GM12878 (cell line): Measurements from ENCODE around the gene BIRC3. TPM values are rescaled to one million over a fixed set of nuclear protein-coding genes. Genes with fewer than 3 reads are reported as not detected.

Experiments used
- ATAC-seq: fragments of 200-7000 bp; cut with Tn5 transposase; 3 replicates; pipeline ENCODE4 v1.9.1; 2020; ENCODE audit warnings: mild to moderate bottlenecking, moderate library complexity
- BruUV-seq: library from RNA; stranded (reverse); fragments of 400-500 nt; replicated peaks from 2 replicates; lab custom pipeline; 2021; lab: Mats Ljungman, UMichigan
- CTCF ChIA-PET: fragments of 300-600 bp; sonication (Branson Sonifier 250); formaldehyde crosslinking; extraction: SDS; loops from one replicate; lab custom pipeline; 2021; ENCODE audit warnings: inconsistent platforms; lab: Yijun Ruan, JAX
- POLR2A ChIA-PET: fragments of 350-600 bp; formaldehyde crosslinking; extraction: SDS; loops from one replicate; lab custom pipeline; 2021; ENCODE audit warnings: inconsistent platforms; lab: Charles Lee
- RAD21 ChIA-PET: fragments of 300-600 bp; sonication (Branson Sonifier 250); formaldehyde crosslinking; loops from one replicate; lab custom pipeline; 2023; ENCODE audit warnings: antibody characterized with exemption; ENCODE audit not compliant: unreplicated experiment; lab: Charles Lee
- SMC1A ChIA-PET: fragments of 300-600 bp; sonication (Branson Sonifier 250); formaldehyde crosslinking; loops from one replicate; lab custom pipeline; 2023; ENCODE audit not compliant: unreplicated experiment, uncharacterized antibody; lab: Charles Lee
- DNase-seq: peaks from one replicate; pipeline ENCODE4 v3.0.0-alpha.2; 2011; ENCODE audit warnings: low read depth, low spot score
- FAIRE-seq: peaks from 3 replicates; lab custom pipeline; 2011; peaks lifted over from hg19 to GRCh38; lab: Jason Lieb, UNC
- H2AFZ ChIP-seq: 2 replicates; pipeline ENCODE4 v1.6.0; 2011; ENCODE audit warnings: low read depth, low read length, control low read depth; ENCODE audit not compliant: control insufficient read depth
- H3K27ac ChIP-seq: 2 replicates; pipeline ENCODE4 v1.5.1; 2011; ENCODE audit warnings: control low read depth; ENCODE audit not compliant: control insufficient read depth, insufficient read depth
- H3K27me3 ChIP-seq, 2 experiments: replicated peaks in 1 of 2; 2 replicates each; pipeline versions ENCODE4 v1.6.0 to v1.6.1; 2011; ENCODE audit warnings: low read length in 1 of 2; ENCODE audit not compliant: control insufficient read depth in 2 of 2, insufficient read depth in 2 of 2
- H3K36me3 ChIP-seq, 2 experiments: 2 replicates each; pipeline ENCODE4 v1.5.1; 2011; ENCODE audit warnings: low read length in 1 of 2; ENCODE audit not compliant: control insufficient read depth in 2 of 2, insufficient read depth in 2 of 2
- H3K4me1 ChIP-seq: 2 replicates; pipeline ENCODE4 v1.6.1; 2011; ENCODE audit warnings: mild to moderate bottlenecking, low read length, moderate library complexity, mixed read lengths; ENCODE audit not compliant: control insufficient read depth, insufficient read depth
- H3K4me2 ChIP-seq: 2 replicates; pipeline ENCODE4 v1.6.0; 2011; ENCODE audit warnings: control low read depth; ENCODE audit not compliant: control insufficient read depth, insufficient read depth
- H3K4me3 ChIP-seq: fragments of 200-600 bp; sonication (generic); 2 replicates; pipeline ENCODE4 v1.5.1; 2016
- H3K79me2 ChIP-seq: 2 replicates; pipeline ENCODE4 v1.6.0; 2011; ENCODE audit warnings: low read length; ENCODE audit not compliant: control insufficient read depth, insufficient read depth
- H3K9ac ChIP-seq: 2 replicates; pipeline ENCODE4 v1.8.0; 2011; ENCODE audit warnings: low read length, control low read depth, mixed read lengths; ENCODE audit not compliant: control insufficient read depth, insufficient read depth
- H3K9me3 ChIP-seq: replicated peaks from 3 replicates; pipeline ENCODE4 v1.5.1; 2011; ENCODE audit warnings: mild to moderate bottlenecking, low read length; ENCODE audit not compliant: control insufficient read depth, insufficient read depth
- H4K20me1 ChIP-seq: 2 replicates; pipeline ENCODE4 v1.6.0; 2011; ENCODE audit not compliant: control insufficient read depth, insufficient read depth
- BMI1 ChIP-seq: fragments of 450-650 bp; IDR thresholded peaks from 2 replicates; pipeline ENCODE4 v1.6.1; 2016; ENCODE audit warnings: mild to moderate bottlenecking, moderate library complexity, borderline replicate concordance
- EP300 ChIP-seq, 2 experiments: fragments of 150-350 bp in 1 of 2; IDR thresholded peaks; 2 replicates each; pipeline ENCODE4 v1.6.1; 2011 to 2012; ENCODE audit warnings: low read depth in 2 of 2, low read length in 2 of 2, borderline replicate concordance in 1 of 2, improper control_type of control experiment in 1 of 2, inconsistent platforms in 1 of 2; ENCODE audit not compliant: control insufficient read depth in 1 of 2
- KDM1A ChIP-seq: fragments of 200-600 bp; sonication (generic); IDR thresholded peaks from 2 replicates; pipeline ENCODE4 v1.6.1; 2016; ENCODE audit warnings: borderline replicate concordance
- POLR2AphosphoS2 ChIP-seq: IDR thresholded peaks from 2 replicates; pipeline ENCODE4 v1.6.1; 2011; ENCODE audit warnings: low read depth, mild to moderate bottlenecking, low read length, improper control_type of control experiment, moderate library complexity
- POLR2AphosphoS5 ChIP-seq: IDR thresholded peaks from 2 replicates; pipeline ENCODE4 v1.6.1; 2011; ENCODE audit warnings: mild to moderate bottlenecking, low read length, inconsistent platforms
- RBBP5 ChIP-seq: fragments of 200-600 bp; sonication (generic); conservative IDR thresholded peaks from 2 replicates; pipeline ENCODE4 v1.6.1; 2016
- RUNX3 ChIP-seq: IDR thresholded peaks from 2 replicates; pipeline ENCODE4 v1.6.1; 2012; ENCODE audit warnings: low read length, inconsistent platforms
- TARDBP ChIP-seq: IDR thresholded peaks from 2 replicates; pipeline ENCODE4 v1.6.1; 2016; ENCODE audit warnings: borderline replicate concordance
- TCF12 ChIP-seq: IDR thresholded peaks from 2 replicates; pipeline ENCODE4 v1.6.1; 2011; ENCODE audit warnings: low read depth, mild to moderate bottlenecking, low read length
- ZNF274 ChIP-seq: IDR thresholded peaks from one replicate; pipeline ENCODE4 v1.8.0; 2011; ENCODE audit not compliant: insufficient read length, insufficient read depth
- ZNF687 ChIP-seq: fragments of 450-650 bp; IDR thresholded peaks from 2 replicates; pipeline ENCODE4 v1.6.1; 2017; ENCODE audit warnings: mild to moderate bottlenecking, moderate library complexity
- WGBS: methylation state at CpG from one replicate; pipeline ENCODE4 v1.1.6; 2016; ENCODE audit warnings: low lambda C conversion rate; ENCODE audit not compliant: insufficient replicate concordance, insufficient coverage; ENCODE audit errors: missing lambda C conversion rate; 5-methylcytosine and 5-hydroxymethylcytosine counted together
- in situ Hi-C: fragments of 300-500 bp; cut with MboI; formaldehyde crosslinking; loops from 9 replicates; pipeline ENCODE4 v1.14.3; 2018; ENCODE audit warnings: mixed read lengths
- intact Hi-C: fragments of 100-400 bp; cut with micrococcal nuclease; formaldehyde crosslinking; loops from one replicate; pipeline ENCODE4 v1.14.2; 2022; ENCODE audit not compliant: unreplicated experiment
- polyA plus RNA-seq, 11 experiments: library from polyadenylated mRNA; depleted of rRNA in 4 of 11; unstranded in 6 of 11; stranded (reverse) in 5 of 11; fragments of >200 nt; fragmentation: Nextera tagmentation in 4 of 11; fragmentation: Illumina TruSeq in 1 of 11; extraction: Ambion mirVana in 4 of 11; extraction: Trizol in 1 of 11; gene quantifications; 1 replicate in 1 of 11; 2 replicates in 10 of 11; pipeline versions ENCODE4 v1.2.1 to v1.2.3, GENCODE V29; 2011 to 2016; ENCODE audit warnings: inconsistent platforms in 2 of 11, missing spikeins in 2 of 11, low read depth in 1 of 11
- total RNA-seq, 4 experiments: library from RNA; depleted of rRNA in 3 of 4; stranded (reverse); fragments of >200 nt in 3 of 4; fragmentation: Illumina TruSeq in 1 of 4; extraction: Trizol in 1 of 4; gene quantifications; 2 replicates each; pipeline versions ENCODE4 v1.2.1 to v1.2.3, GENCODE V29; 2013 to 2021
- TF ChIP-seq, protein P1 (sequence below): IDR thresholded peaks from 2 replicates; pipeline ENCODE4 v1.6.1; 2011; ENCODE audit warnings: low read depth, mild to moderate bottlenecking, low read length, moderate library complexity, borderline replicate concordance; ENCODE audit errors: extremely low read depth

The BIRC3 gene
- total and polyA plus RNA-seq, 10 of the 15 experiments (the other 5 are each of a cell fraction or from before 2014, with no cell fraction given) = 42.1 to 351 (median 83.7) TPM

DNA sequence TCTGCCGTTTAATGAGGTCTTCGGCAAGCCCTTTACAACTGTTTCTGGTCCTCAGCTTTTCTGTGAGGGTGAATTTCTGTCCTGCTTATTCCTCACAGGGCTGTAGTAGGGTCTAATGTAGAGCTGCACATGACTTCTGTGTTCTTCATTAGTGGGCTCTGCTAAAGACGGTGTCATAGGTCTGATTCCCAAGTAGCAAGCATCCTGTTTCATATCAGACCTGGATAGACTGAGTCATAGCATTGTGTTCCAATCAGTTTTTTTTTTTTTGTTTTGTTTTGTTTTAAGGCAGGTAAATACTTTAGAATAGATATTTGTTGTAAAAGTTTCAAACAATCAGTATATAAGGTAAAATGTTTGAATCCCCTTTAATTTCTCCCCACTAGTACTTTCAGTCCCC, 65.1 kb downstream of the BIRC3 start:
- 96% methylated on average over 3 of the region's 3 CpGs for WGBS
- RAD21 ChIA-PET = interaction anchor here (0.7 to 1.5 kb wide), 3 partner anchors 8 to 232 kb away, joined by 3 read pairs; no protein-coding TSS in a partner anchor

More for the DNA sequence above, 65.1 kb downstream of the BIRC3 start:
- Histone ChIP-seq H4K20me1 (no peaks in the 10 kb centered on the region), H3K27ac (no peak overlapping the region), H3K9me3 (no peaks in the 10 kb centered on the region; the same call in 2 of the 3 replicates), H2AFZ (no peak overlapping the region), H3K4me3 (no peak overlapping the region), H3K36me3 (peaks cover 4 to 9% of the 10 kb centered on the region in 2 experiments; a peak in 3 of 4 replicates), H3K9ac (no peak overlapping the region), H3K27me3 (no peaks in the 10 kb centered on the region), H3K4me1 (no peaks in the 10 kb centered on the region), H3K79me2 (no peaks in the 10 kb centered on the region), H3K4me2 (no peak overlapping the region)
- no peak for FAIRE-seq
- in situ Hi-C loops = loop anchor here (25.0 kb wide), 1 partner anchor 105 kb away; no protein-coding TSS in a partner anchor
- intact Hi-C loops = no loop called here
- CTCF ChIA-PET = interaction anchor here (1.3 to 4.0 kb wide), 4 partner anchors 8 to 284 kb away, joined by 4 to 16 read pairs (median 8); no protein-coding TSS in a partner anchor
- TF ChIP-seq RBBP5 (no peak), EP300 (IDR thresholded peaks at IDR 0.05; ENCODE audit: borderline replicate concordance in 1 of 2, control insufficient read depth in 1 of 2, low read depth in 2 of 2, low read length in 2 of 2) (no peak), ZNF274 (no peak), KDM1A (no peak), POLR2AphosphoS5 (no peak), ZNF687 (no peak), BMI1 (no peak), TARDBP (no peak), RUNX3 (no peak), TCF12 (no peak), POLR2AphosphoS2 (no peak)
- TF ChIP-seq, protein P1, sequence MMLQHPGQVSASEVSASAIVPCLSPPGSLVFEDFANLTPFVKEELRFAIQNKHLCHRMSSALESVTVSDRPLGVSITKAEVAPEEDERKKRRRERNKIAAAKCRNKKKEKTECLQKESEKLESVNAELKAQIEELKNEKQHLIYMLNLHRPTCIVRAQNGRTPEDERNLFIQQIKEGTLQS = no peak
- ATAC-seq = no peak
- DNase-seq = no peak
- POLR2A ChIA-PET = no interaction called here
- BruUV-seq = no TSS peak
- SMC1A ChIA-PET = interaction anchor here (1.0 to 1.6 kb wide), 6 partner anchors 8 to 284 kb away, joined by 3 to 7 read pairs (median 4); no protein-coding TSS in a partner anchor
